Measurements from ENCODE around the gene ATP10A.

The ATP10A gene

DNA sequence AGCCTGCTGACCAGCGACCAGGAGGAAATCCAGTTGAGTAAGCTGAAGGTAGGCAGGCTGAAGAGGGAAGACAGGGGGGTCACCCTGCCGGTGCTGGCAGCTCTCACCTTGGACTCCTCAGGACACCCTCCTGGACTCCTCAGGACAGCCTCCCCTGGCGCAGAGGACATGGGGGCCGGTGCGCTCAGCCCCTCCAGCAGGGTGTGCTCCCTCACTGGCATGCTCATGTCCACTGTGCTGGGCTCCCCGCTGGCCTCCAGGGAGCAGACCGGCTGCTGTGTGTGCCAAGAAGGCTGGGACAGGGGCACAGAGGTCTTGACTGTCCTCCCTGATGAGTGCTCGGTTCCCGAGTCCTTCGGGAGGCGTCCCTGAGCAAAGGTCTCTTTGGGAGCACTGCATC is 183.6 kb downstream of the ATP10A start:
- no peak for DNase-seq (ENCODE audit: low read depth, low spot score)
- no peak overlapping the region for H3K4me3 ChIP-seq (ENCODE audit: low read depth, low read length)
- TF ChIP-seq, protein P1, sequence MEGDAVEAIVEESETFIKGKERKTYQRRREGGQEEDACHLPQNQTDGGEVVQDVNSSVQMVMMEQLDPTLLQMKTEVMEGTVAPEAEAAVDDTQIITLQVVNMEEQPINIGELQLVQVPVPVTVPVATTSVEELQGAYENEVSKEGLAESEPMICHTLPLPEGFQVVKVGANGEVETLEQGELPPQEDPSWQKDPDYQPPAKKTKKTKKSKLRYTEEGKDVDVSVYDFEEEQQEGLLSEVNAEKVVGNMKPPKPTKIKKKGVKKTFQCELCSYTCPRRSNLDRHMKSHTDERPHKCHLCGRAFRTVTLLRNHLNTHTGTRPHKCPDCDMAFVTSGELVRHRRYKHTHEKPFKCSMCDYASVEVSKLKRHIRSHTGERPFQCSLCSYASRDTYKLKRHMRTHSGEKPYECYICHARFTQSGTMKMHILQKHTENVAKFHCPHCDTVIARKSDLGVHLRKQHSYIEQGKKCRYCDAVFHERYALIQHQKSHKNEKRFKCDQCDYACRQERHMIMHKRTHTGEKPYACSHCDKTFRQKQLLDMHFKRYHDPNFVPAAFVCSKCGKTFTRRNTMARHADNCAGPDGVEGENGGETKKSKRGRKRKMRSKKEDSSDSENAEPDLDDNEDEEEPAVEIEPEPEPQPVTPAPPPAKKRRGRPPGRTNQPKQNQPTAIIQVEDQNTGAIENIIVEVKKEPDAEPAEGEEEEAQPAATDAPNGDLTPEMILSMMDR (IDR thresholded peaks at IDR 0.05; ENCODE audit: low read depth, low read length): no peak
- in situ Hi-C loops (cut with HindIII; ENCODE audit: low sequenced_read_pairs): no loop called here

DNA sequence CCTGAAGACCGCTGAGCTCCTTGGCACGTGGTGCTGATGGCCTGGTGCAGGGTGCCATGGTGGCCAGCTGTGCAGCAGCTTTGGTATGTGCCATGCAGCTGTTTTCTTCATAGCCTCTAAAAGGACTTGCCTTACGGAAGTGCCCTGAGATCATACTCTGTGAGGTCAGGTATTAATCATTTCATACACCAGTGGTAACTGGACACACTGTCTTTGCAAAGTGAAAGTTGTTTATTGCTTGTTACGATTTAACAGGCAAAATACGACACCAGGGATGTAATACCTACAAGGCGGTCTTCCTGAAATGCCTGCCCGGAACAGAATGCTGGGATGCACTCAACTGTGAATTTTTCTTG is 184.6 kb downstream of the ATP10A start:
- H3K4me3 ChIP-seq (ENCODE audit: low read depth, low read length): no peak overlapping the region
- DNase-seq (ENCODE audit: low read depth, low spot score): no peak
- in situ Hi-C loops (cut with HindIII; ENCODE audit: low sequenced_read_pairs): no loop called here
- TF ChIP-seq, protein P1 (IDR thresholded peaks at IDR 0.05; ENCODE audit: low read depth, low read length): no peak

DNA sequence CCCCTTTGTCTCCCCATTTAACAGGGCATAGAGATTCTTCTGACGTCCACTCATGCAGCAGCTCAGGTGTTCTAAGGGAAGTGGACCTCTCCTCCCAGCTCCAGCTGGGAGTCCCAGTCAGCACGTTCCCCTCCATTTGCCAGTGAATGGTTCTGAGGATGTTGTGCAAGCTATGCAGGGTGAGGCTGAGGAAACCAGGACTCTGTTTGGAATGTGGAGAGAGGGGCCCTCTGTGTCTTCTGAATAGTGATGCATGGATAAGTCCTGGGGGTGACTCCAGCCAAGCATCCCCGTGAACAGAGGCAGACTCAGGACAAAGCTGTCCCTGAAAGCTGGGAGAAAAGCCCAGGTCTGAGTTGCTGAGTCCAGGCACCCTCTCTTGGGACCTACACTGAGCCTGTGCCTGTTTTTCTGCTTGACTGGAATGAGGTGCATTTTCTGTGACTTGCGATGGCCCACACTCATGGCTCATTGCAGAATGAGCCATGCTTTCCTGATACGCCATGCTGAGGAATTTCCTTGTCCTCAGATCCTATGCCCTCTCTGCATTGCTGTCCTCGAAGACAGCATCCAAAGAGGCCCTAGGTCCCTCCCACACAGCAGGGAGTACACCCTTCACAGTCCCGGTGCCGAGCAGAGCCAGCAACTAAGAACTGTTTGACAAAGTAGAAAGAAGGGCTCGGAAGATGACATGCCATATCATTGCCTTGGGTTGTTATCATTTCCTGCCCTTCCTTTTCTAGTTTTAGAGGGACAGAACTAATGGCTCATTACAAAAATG is 185.2 kb downstream of the ATP10A start:
- H3K4me3 ChIP-seq (ENCODE audit: low read depth, low read length): no peak overlapping the region
- TF ChIP-seq, protein P1 (IDR thresholded peaks at IDR 0.05; ENCODE audit: low read depth, low read length): no peak
- no peak for DNase-seq (ENCODE audit: low read depth, low spot score)
- in situ Hi-C loops (cut with HindIII; ENCODE audit: low sequenced_read_pairs): no loop called here

DNA sequence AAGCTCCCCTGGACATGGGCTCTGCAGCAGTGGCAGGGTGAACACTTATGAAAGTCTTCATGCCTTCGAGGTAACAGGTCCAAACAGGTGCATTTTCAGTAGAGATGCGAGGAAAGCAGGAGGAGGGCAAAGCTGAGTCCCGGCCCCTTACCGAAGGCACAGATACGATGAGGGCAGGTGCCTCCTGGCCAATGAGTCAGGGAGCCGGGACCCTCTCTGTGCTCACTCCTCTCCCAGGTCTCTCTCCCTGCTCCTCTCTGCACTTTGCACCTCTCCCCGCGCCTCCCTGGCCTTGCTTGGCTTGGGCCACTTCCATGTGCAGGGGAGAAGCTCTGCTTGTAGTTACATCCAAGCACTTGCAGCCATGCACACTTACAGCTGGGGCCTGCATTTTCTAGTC is 187.1 kb downstream of the ATP10A start:
- in situ Hi-C loops (cut with HindIII; ENCODE audit: low sequenced_read_pairs): no loop called here
- no peak for DNase-seq (ENCODE audit: low read depth, low spot score)
- H3K4me3 ChIP-seq (ENCODE audit: low read depth, low read length): no peak overlapping the region
- TF ChIP-seq, protein P1 (IDR thresholded peaks at IDR 0.05; ENCODE audit: low read depth, low read length): no peak

DNA sequence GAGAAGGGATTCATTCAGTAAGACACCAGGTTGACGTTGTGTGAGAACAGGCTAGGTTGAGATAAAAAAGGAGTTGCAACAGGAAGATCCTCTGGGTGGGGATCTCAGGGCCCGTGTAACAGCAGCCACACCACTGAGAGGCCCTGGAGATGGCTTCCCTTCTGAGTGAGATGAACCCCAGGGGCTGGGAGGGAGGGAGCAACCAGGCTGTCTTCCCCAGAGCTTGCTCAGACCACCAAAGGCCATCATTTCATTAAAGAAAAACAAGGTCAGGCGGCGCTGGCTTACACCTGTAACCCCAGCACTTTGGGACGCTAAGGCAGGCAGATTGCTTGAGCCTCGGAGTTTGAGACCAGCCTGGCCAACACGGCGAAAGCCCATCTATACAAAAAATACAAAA is 187.7 kb downstream of the ATP10A start:
- no peak for DNase-seq (ENCODE audit: low read depth, low spot score)
- H3K4me3 ChIP-seq (ENCODE audit: low read depth, low read length): no peak overlapping the region
- in situ Hi-C loops (cut with HindIII; ENCODE audit: low sequenced_read_pairs): no loop called here
- TF ChIP-seq, protein P1 (IDR thresholded peaks at IDR 0.05; ENCODE audit: low read depth, low read length): no peak

DNA sequence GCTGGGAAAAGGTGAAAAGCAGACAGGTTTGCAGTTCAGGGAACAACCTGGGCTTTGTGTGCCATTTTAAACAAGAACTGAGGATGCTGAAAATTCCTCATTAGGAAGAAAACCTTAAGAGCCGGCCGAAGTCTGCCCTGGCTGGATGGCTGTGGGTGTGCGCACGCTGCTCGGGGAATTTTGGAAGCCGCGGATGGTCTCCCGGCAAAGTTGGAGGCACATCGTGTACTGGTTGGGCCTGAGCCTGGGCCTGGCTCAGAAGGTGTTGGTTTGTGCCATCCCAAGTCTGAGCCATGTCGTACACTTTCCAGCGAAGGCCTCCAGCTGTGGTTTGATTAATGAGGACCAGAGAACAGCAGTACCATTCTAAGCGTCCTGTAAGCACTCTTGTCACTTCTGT is 188.2 kb downstream of the ATP10A start:
- DNase-seq (ENCODE audit: low read depth, low spot score): no peak
- TF ChIP-seq, protein P1 (IDR thresholded peaks at IDR 0.05; ENCODE audit: low read depth, low read length): no peak
- H3K4me3 ChIP-seq (ENCODE audit: low read depth, low read length): no peak overlapping the region
- in situ Hi-C loops (cut with HindIII; ENCODE audit: low sequenced_read_pairs): no loop called here
